Breast epithelium (tissue), 4 donors: ENCODE data around the gene ADAMTS2. TPM values are rescaled to one million over a fixed set of nuclear protein-coding genes. Genes with fewer than 3 reads are reported as not detected.

Experiments used
- DNase-seq, 2 donors: peaks; one replicate each; pipeline ENCODE4 v3.0.0-alpha.2; 2019; ENCODE audit warnings: low spot score in 2 of 2
- H3K27ac ChIP-seq, 2 donors: fragments of 200-600 bp; sonication (generic) in 1 of 2; one replicate each; pipeline ENCODE4 v1.5.1; 2016 to 2019; ENCODE audit warnings: mild to moderate bottlenecking in 1 of 2
- H3K27me3 ChIP-seq, 2 donors: fragments of 200-600 bp; sonication (generic) in 1 of 2; one replicate each; pipeline versions ENCODE4 v1.5.1 to v1.6.0; 2017 to 2019; ENCODE audit warnings: control low read depth in 1 of 2, mild to moderate bottlenecking in 1 of 2
- H3K36me3 ChIP-seq: fragments of 200-600 bp; one replicate; pipeline ENCODE4 v1.5.1; 2019
- H3K4me1 ChIP-seq, 2 donors: fragments of 200-600 bp; sonication (generic); one replicate each; pipeline ENCODE4 v1.5.1; 2016 to 2019; ENCODE audit warnings: control low read depth in 1 of 2
- H3K4me3 ChIP-seq, 3 donors: fragments of 200-600 bp; sonication (generic); 1 replicate in 2 of 3; 2 replicates in 1 of 3; pipeline ENCODE4 v1.5.1; 2016 to 2019; ENCODE audit warnings: mild to moderate bottlenecking in 3 of 3, moderate library complexity in 2 of 3
- H3K9me3 ChIP-seq, 2 donors: fragments of 200-600 bp; sonication (generic) in 1 of 2; one replicate each; pipeline ENCODE4 v1.5.1; 2016 to 2019; ENCODE audit warnings: control low read depth in 1 of 2
- CTCF ChIP-seq, 3 donors: fragments of 450-650 bp; IDR thresholded peaks; one replicate each; pipeline ENCODE4 v1.5.1; 2016 to 2017; ENCODE audit warnings: antibody characterized with exemption in 3 of 3, mild to moderate bottlenecking in 3 of 3, moderate library complexity in 3 of 3
- POLR2A ChIP-seq: fragments of 450-650 bp; IDR thresholded peaks from one replicate; pipeline ENCODE4 v1.6.1; 2016; ENCODE audit warnings: antibody characterized with exemption, mild to moderate bottlenecking, moderate library complexity
- POLR2AphosphoS5 ChIP-seq, 3 donors: sonication (generic); formaldehyde crosslinking; IDR thresholded peaks; one replicate each; pipeline ENCODE4 v1.6.1; 2017; ENCODE audit warnings: antibody characterized with exemption in 3 of 3
- intact Hi-C: fragments of 100-400 bp; cut with DNase I; formaldehyde crosslinking; loops from one replicate; pipeline ENCODE4 v1.15.1; 2023; ENCODE audit warnings: low total_unique reads
- total RNA-seq, 3 donors: library from RNA; depleted of rRNA; stranded (reverse); fragments of >200 nt; gene quantifications; one replicate each; pipeline ENCODE4 v1.1.0, GENCODE V29; 2016

Gene ADAMTS2
- total RNA-seq, 3 donors from 2014 or later = 11.3 to 51.8 (median 19.7) TPM

GRCh38 chr5:179180061-179180610 is 165.1 kb downstream of the ADAMTS2 start:
- Histone ChIP-seq H3K27me3 (peaks cover 0 to 10% of the 10 kb centered on the region in 2 donors), H3K4me3 (no peak overlapping the region), H3K4me1 (no peaks in the 10 kb centered on the region), H3K9me3 (peaks cover 0 to 5% of the 10 kb centered on the region in 2 donors), H3K27ac (no peak overlapping the region), H3K36me3 (no peaks in the 10 kb centered on the region)
- TF ChIP-seq CTCF (IDR thresholded peaks at IDR 0.05) = no peak
- no peak for TF ChIP-seq POLR2AphosphoS5 (IDR thresholded peaks at IDR 0.05)
- TF ChIP-seq POLR2A = no peak
- intact Hi-C loops = no loop called here
- DNase-seq = peak in 1 of 2 donors; percentile 35

- TF ChIP-seq POLR2A (no peak), POLR2AphosphoS5 (IDR thresholded peaks at IDR 0.05) (no peak), CTCF (IDR thresholded peaks at IDR 0.05) (no peak)
- Histone ChIP-seq H3K9me3 (peaks cover 0 to 5% of the 10 kb centered on the region in 2 donors), H3K27ac (peak overlapping the region; percentile 55 to 78), H3K4me3 (no peak overlapping the region), H3K36me3 (no peaks in the 10 kb centered on the region), H3K27me3 (peaks cover 0 to 10% of the 10 kb centered on the region in 2 donors), H3K4me1 (no peaks in the 10 kb centered on the region)
- intact Hi-C loops = no loop called here
- peak in 1 of 2 donors; percentile 57 for DNase-seq
Measured at GRCh38 chr5:179177711-179178575, 167.3 kb downstream of the ADAMTS2 start.

GRCh38 chr5:179176571-179177230 is 168.6 kb downstream of the ADAMTS2 start:
- intact Hi-C loops = no loop called here
- Histone ChIP-seq H3K4me3 (no peak overlapping the region), H3K36me3 (no peaks in the 10 kb centered on the region), H3K27ac (peak overlapping the region; percentile 49 to 89), H3K27me3 (no peaks in the 10 kb centered on the region), H3K9me3 (peaks cover 0 to 5% of the 10 kb centered on the region in 2 donors), H3K4me1 (no peaks in the 10 kb centered on the region)
- DNase-seq = peak in 1 of 2 donors; percentile 85
- TF ChIP-seq CTCF (IDR thresholded peaks at IDR 0.05) (no peak), POLR2AphosphoS5 (IDR thresholded peaks at IDR 0.05) (no peak), POLR2A (no peak)

GRCh38 chr5:179176166-179176565 is 169.1 kb downstream of the ADAMTS2 start:
- Histone ChIP-seq H3K4me1 (no peaks in the 10 kb centered on the region), H3K27me3 (no peaks in the 10 kb centered on the region), H3K4me3 (no peak overlapping the region), H3K27ac (peak overlapping the region; percentile 49 to 89), H3K9me3 (peaks cover 0 to 5% of the 10 kb centered on the region in 2 donors), H3K36me3 (no peaks in the 10 kb centered on the region)
- intact Hi-C loops = no loop called here
- TF ChIP-seq POLR2AphosphoS5 (IDR thresholded peaks at IDR 0.05) (no peak), CTCF (IDR thresholded peaks at IDR 0.05) (no peak), POLR2A (no peak)
- no peak for DNase-seq
